ENCODE measurements around the gene XPNPEP2. TPM values are rescaled to one million over a fixed set of nuclear protein-coding genes. Genes with fewer than 3 reads are reported as not detected.

The XPNPEP2 gene
- total RNA-seq (2014; rRNA removed) (not detected in 2 replicates), Bru-seq, nascent RNA (not detected), BruChase-seq, experiment 1, labeled RNA remaining after a 6-hour chase (not detected), BruChase-seq, experiment 2, labeled RNA remaining after a 2-hour chase (not detected)
- long read RNA-seq, result 0 reads

GRCh38 chrX:129738466-129739308, at the start of gene XPNPEP2:
Gene XPNPEP2 (plus strand): TSS chrX:129738979. CDS start chrX:129739214, 235 bp downstream.
- ChIA-PET CTCF (no interaction called here), POLR2A (ENCODE audit: unreplicated experiment) (no interaction called here)
- H3K9ac ChIP-seq (ENCODE audit: low read length), result no peak within 1 kb of the TSS
- intact Hi-C loops (cut with micrococcal nuclease), result no loop called here
- H3F3A ChIP-seq (ENCODE audit: low read length, unreplicated experiment), result no peaks in the 10 kb centered on the region
- BruUV-seq (replicated peaks), result no TSS peak
- no peaks in the 10 kb centered on the region for H4K20me1 ChIP-seq (ENCODE audit: low read length)
- no peak for TF ChIP-seq EZH2 (IDR thresholded peaks at IDR 0.05; ENCODE audit: low read length, unreplicated experiment)
- TF ChIP-seq EZH2phosphoT487 (IDR thresholded peaks at IDR 0.05; ENCODE audit: borderline replicate concordance, low read length), result no peak
- no peak for TF ChIP-seq CTCF (conservative IDR thresholded peaks at IDR 0.05; ENCODE audit: low read depth, low read length)
- H3K9me2 ChIP-seq (replicated peaks; ENCODE audit: low read length), result no peaks in the 10 kb centered on the region
- no peaks in the 10 kb centered on the region for H3K79me2 ChIP-seq (ENCODE audit: low read length)
- H2AFZ ChIP-seq (ENCODE audit: low read length), result no peak within 1 kb of the TSS
- H3K27me3 ChIP-seq (ENCODE audit: low read length), result no peaks in the 10 kb centered on the region
- H3K4me1 ChIP-seq (ENCODE audit: insufficient read depth, low read length), result peaks cover 5% of the 10 kb centered on the region
- H3K9me3 ChIP-seq (ENCODE audit: low read length), result no peaks in the 10 kb centered on the region
- peak within 1 kb of the TSS; percentile 37; the same call in 1 of the 2 replicates for H3K4me2 ChIP-seq (ENCODE audit: low read length)
- no peak within 1 kb of the TSS for H3K27ac ChIP-seq (ENCODE audit: low read length)
- no peak within 1 kb of the TSS for H3K4me3 ChIP-seq (ENCODE audit: low read length)
- H3K36me3 ChIP-seq (ENCODE audit: low read depth, low read length), result no peaks in the 10 kb centered on the region
- DNase-seq, result no peak
- ATAC-seq, result no peak

GRCh38 chrX:129689796-129690195, 49.0 kb upstream of the XPNPEP2 start:
- Histone ChIP-seq H3K4me1 (ENCODE audit: insufficient read depth, low read length) (no peaks in the 10 kb centered on the region), H3K27ac (ENCODE audit: low read length) (no peak overlapping the region), H3K36me3 (ENCODE audit: low read depth, low read length) (no peaks in the 10 kb centered on the region), H3K4me2 (ENCODE audit: low read length) (no peak overlapping the region), H3F3A (ENCODE audit: low read length, unreplicated experiment) (no peaks in the 10 kb centered on the region), H3K9ac (ENCODE audit: low read length) (no peak overlapping the region), H4K20me1 (ENCODE audit: low read length) (no peaks in the 10 kb centered on the region), H3K9me2 (replicated peaks; ENCODE audit: low read length) (no peaks in the 10 kb centered on the region), H2AFZ (ENCODE audit: low read length) (no peak overlapping the region), H3K4me3 (ENCODE audit: low read length) (no peak overlapping the region), H3K79me2 (ENCODE audit: low read length) (no peaks in the 10 kb centered on the region), H3K9me3 (ENCODE audit: low read length) (no peaks in the 10 kb centered on the region), H3K27me3 (ENCODE audit: low read length) (no peaks in the 10 kb centered on the region)
- ChIA-PET CTCF (no interaction called here), POLR2A (ENCODE audit: unreplicated experiment) (no interaction called here)
- no peak for TF ChIP-seq EZH2phosphoT487 (IDR thresholded peaks at IDR 0.05; ENCODE audit: borderline replicate concordance, low read length)
- TF ChIP-seq CTCF (conservative IDR thresholded peaks at IDR 0.05; ENCODE audit: low read depth, low read length), result no peak
- no peak for TF ChIP-seq EZH2 (IDR thresholded peaks at IDR 0.05; ENCODE audit: low read length, unreplicated experiment)
- no TSS peak for BruUV-seq (replicated peaks)
- intact Hi-C loops (cut with micrococcal nuclease), result no loop called here
- no peak for ATAC-seq
- DNase-seq, result no peak

- H3F3A ChIP-seq (ENCODE audit: low read length, unreplicated experiment), result no peaks in the 10 kb centered on the region
- no peaks in the 10 kb centered on the region for H3K9me3 ChIP-seq (ENCODE audit: low read length)
- intact Hi-C loops (cut with micrococcal nuclease), result no loop called here
- CTCF ChIA-PET, result no interaction called here
- no peaks in the 10 kb centered on the region for H3K4me1 ChIP-seq (ENCODE audit: insufficient read depth, low read length)
- H2AFZ ChIP-seq (ENCODE audit: low read length), result no peak overlapping the region
- POLR2A ChIA-PET (ENCODE audit: unreplicated experiment), result no interaction called here
- no peaks in the 10 kb centered on the region for H3K36me3 ChIP-seq (ENCODE audit: low read depth, low read length)
- ATAC-seq (no peak), DNase-seq (no peak)
- TF ChIP-seq EZH2 (IDR thresholded peaks at IDR 0.05; ENCODE audit: low read length, unreplicated experiment) (no peak), CTCF (conservative IDR thresholded peaks at IDR 0.05; ENCODE audit: low read depth, low read length) (no peak), EZH2phosphoT487 (IDR thresholded peaks at IDR 0.05; ENCODE audit: borderline replicate concordance, low read length) (no peak)
- H3K9ac ChIP-seq (ENCODE audit: low read length), result no peak overlapping the region
- H3K27me3 ChIP-seq (ENCODE audit: low read length), result no peaks in the 10 kb centered on the region
- no peak overlapping the region for H3K4me3 ChIP-seq (ENCODE audit: low read length)
- H4K20me1 ChIP-seq (ENCODE audit: low read length), result no peaks in the 10 kb centered on the region
- no peaks in the 10 kb centered on the region for H3K9me2 ChIP-seq (replicated peaks; ENCODE audit: low read length)
- H3K4me2 ChIP-seq (ENCODE audit: low read length), result no peak overlapping the region
- H3K79me2 ChIP-seq (ENCODE audit: low read length), result no peaks in the 10 kb centered on the region
- BruUV-seq (replicated peaks), result no TSS peak
- H3K27ac ChIP-seq (ENCODE audit: low read length), result no peak overlapping the region
Observed at GRCh38 chrX:129690435-129690834, 48.3 kb upstream of the XPNPEP2 start.
